Gastrocnemius medialis (tissue), 4 donors: Measurements from ENCODE around the gene RHOF. TPM values are rescaled to one million over a fixed set of nuclear protein-coding genes. Genes with fewer than 3 reads are reported as not detected.
A peak's percentile ranks its signal among the peaks of the same experiment; 100 is the strongest.

Experiments
- ATAC-seq, 2 donors: fragments of 150-250 bp; one replicate each; pipeline ENCODE4 v1.9.1; 2016
- DNase-seq, 2 donors: peaks; one replicate each; pipeline ENCODE4 v3.0.0-alpha.2; 2019
- H3K27ac ChIP-seq, 4 donors: fragments of 200-600 bp; sonication (generic); 1 replicate in 1 of 4; 2 replicates in 3 of 4; pipeline ENCODE4 v1.5.1; 2016 to 2018; ENCODE audit warnings: mild to moderate bottlenecking in 2 of 4, moderate library complexity in 1 of 4
- H3K27me3 ChIP-seq, 3 donors: fragments of 200-600 bp; sonication (generic) in 2 of 3; 1 replicate in 1 of 3; 2 replicates in 2 of 3; pipeline versions ENCODE4 v1.5.1 to v1.6.0; 2016 to 2019; ENCODE audit warnings: mild to moderate bottlenecking in 1 of 3, moderate library complexity in 1 of 3
- H3K36me3 ChIP-seq, 2 donors: fragments of 200-600 bp; sonication (generic) in 1 of 2; one replicate each; pipeline ENCODE4 v1.5.1; 2017 to 2018
- H3K4me1 ChIP-seq, 2 donors: fragments of 200-600 bp; sonication (generic) in 1 of 2; one replicate each; pipeline ENCODE4 v1.5.1; 2016 to 2017; ENCODE audit warnings: mild to moderate bottlenecking in 2 of 2
- H3K4me3 ChIP-seq, 4 donors: fragments of 200-600 bp; sonication (generic) in 3 of 4; 1 replicate in 1 of 4; 2 replicates in 3 of 4; pipeline ENCODE4 v1.5.1; 2016 to 2019; ENCODE audit warnings: mild to moderate bottlenecking in 2 of 4
- H3K9me3 ChIP-seq, 3 donors: fragments of 200-600 bp; sonication (generic) in 2 of 3; 1 replicate in 1 of 3; 2 replicates in 2 of 3; pipeline ENCODE4 v1.5.1; 2016 to 2019
- CTCF ChIP-seq, 5 experiments: fragments of 450-650 bp in 3 of 5; fragments of 200-600 bp in 2 of 5; sonication (generic) in 2 of 5; IDR thresholded peaks in 4 of 5; conservative IDR thresholded peaks in 1 of 5; 1 replicate in 4 of 5; 2 replicates in 1 of 5; pipeline ENCODE4 v1.5.1; 2016 to 2019; ENCODE audit warnings: antibody characterized with exemption in 5 of 5, mild to moderate bottlenecking in 3 of 5, moderate library complexity in 3 of 5
- POLR2A ChIP-seq, 2 donors: fragments of 450-650 bp; IDR thresholded peaks; one replicate each; pipeline ENCODE4 v1.6.1; 2017; ENCODE audit warnings: antibody characterized with exemption in 2 of 2, mild to moderate bottlenecking in 2 of 2, moderate library complexity in 2 of 2
- in situ Hi-C, 4 donors: fragments of 200-750 bp; cut with MboI; loops; one replicate each; pipeline versions ENCODE4 v1.15.0 to v1.8.0; 2017; ENCODE audit warnings: low sequenced_read_pairs in 4 of 4
- intact Hi-C: fragments of 100-400 bp; cut with DNase I; formaldehyde crosslinking; loops from one replicate; pipeline ENCODE4 v1.15.1; 2023; ENCODE audit warnings: low total_unique reads
- total RNA-seq, 4 donors: library from RNA; depleted of rRNA; stranded (reverse); fragments of >200 nt; gene quantifications; one replicate each; pipeline versions ENCODE4 v1.1.0 to v1.2.3, GENCODE V29; 2016

RHOF gene
- total RNA-seq, 4 donors from 2014 or later: 2.9 to 6.8 (median 4.1) TPM

DNA sequence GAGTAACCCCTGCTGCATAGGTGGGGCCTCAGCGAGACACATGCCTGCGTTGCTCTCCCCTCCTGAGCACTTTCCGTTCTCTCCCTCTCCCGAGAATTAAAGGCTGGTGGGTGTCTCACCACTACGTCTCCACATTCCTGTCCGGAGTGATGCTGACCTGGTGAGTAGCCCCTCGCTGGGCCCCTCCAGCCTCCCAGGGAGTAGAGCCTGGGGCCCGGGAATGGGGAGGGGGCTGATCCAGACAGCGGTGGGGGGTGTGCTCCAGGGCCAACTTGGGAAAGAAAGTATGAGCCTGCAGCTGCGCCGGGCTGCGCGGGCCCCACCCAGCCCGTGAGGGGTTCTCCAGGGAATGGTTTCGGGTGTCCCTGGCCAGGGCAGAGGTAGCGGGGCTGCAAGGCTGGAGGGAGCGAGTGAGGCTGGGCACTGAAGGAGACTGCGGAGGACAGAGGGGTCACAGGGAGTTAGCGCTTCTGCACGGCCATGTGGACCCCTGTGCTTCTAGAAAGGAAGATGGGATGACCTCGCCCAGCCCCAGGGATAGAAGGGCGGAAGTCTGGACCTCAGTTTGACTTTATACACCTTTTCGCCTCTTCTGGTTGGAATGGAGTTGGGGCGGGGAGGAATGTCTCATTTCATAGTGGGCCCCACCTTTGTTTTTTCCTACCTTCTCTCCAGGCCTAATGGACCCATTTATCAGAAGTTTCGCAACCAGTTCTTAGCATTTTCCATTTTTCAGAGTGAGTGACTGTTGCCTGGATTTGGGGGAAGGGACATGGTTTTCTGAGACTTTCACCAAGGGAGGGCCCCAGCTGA, 22.5 kb downstream of the RHOF start:
- in situ Hi-C loops (no loop called here), intact Hi-C loops (no loop called here)
- Histone ChIP-seq H3K36me3 (no peaks in the 10 kb centered on the region), H3K4me3 (no peak overlapping the region), H3K27me3 (no peaks in the 10 kb centered on the region), H3K9me3 (no peaks in the 10 kb centered on the region), H3K4me1 (peaks cover 21 to 35% of the 10 kb centered on the region in 2 donors), H3K27ac (peak overlapping the region in 2 of 4 donors; percentile 7 to 75)
- TF ChIP-seq POLR2A (IDR thresholded peaks at IDR 0.05): no peak
- TF ChIP-seq CTCF (IDR thresholded peaks at IDR 0.05 in 4 of 5, conservative IDR thresholded peaks at IDR 0.05 in 1 of 5): no peak
- DNase-seq (no peak), ATAC-seq (no peak)

- DNase-seq (no peak), ATAC-seq (no peak)
- Histone ChIP-seq H3K4me3 (no peak overlapping the region), H3K27ac (no peak overlapping the region), H3K36me3 (no peaks in the 10 kb centered on the region), H3K4me1 (peaks cover 21 to 35% of the 10 kb centered on the region in 2 donors), H3K9me3 (no peaks in the 10 kb centered on the region), H3K27me3 (no peaks in the 10 kb centered on the region)
- intact Hi-C loops (no loop called here), in situ Hi-C loops (no loop called here)
- TF ChIP-seq CTCF (IDR thresholded peaks at IDR 0.05 in 4 of 5, conservative IDR thresholded peaks at IDR 0.05 in 1 of 5) (no peak), POLR2A (IDR thresholded peaks at IDR 0.05) (no peak)
These were observed 23.1 kb downstream of the RHOF start for GRCh38 chr12:121770388-121770787.

DNA sequence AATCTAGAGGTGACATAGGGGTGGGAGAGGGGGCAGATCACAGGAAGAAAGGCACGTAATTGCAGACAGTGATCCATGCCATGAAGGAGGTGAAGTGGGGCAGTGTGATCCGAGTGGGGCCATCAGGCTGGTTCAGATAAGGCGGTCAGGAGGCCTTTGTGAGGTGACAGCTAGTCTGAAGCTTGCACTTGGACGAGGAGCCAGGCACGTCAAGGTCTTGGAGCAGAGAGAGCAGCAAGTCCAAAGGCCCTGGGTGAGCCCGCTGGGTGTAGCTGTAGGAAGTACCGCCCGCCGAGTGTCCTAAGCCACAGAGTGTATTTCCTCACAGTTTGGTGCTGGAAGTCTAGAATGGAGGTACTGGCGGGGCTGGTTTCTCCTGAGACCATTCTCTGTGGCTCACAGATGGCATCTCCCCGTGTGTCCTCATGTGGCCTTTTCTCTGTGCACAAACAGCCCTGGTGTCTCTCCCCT, 23.6 kb downstream of the RHOF start:
- Histone ChIP-seq H3K4me1 (peaks cover 21 to 35% of the 10 kb centered on the region in 2 donors), H3K9me3 (no peaks in the 10 kb centered on the region), H3K4me3 (no peak overlapping the region), H3K36me3 (no peaks in the 10 kb centered on the region), H3K27ac (no peak overlapping the region), H3K27me3 (no peaks in the 10 kb centered on the region)
- in situ Hi-C loops: loop anchor here (5.0 to 10.0 kb wide), 3 partner anchors 65 to 78 kb away; no protein-coding TSS in a partner anchor
- DNase-seq (no peak), ATAC-seq (no peak)
- intact Hi-C loops: loop anchor here (1.0 kb wide), 1 partner anchor 15 kb away; no protein-coding TSS in a partner anchor
- TF ChIP-seq CTCF (IDR thresholded peaks at IDR 0.05 in 4 of 5, conservative IDR thresholded peaks at IDR 0.05 in 1 of 5) (no peak), POLR2A (IDR thresholded peaks at IDR 0.05) (no peak)

- intact Hi-C loops: loop anchor here (1.0 kb wide), 1 partner anchor 14 kb away; no protein-coding TSS in a partner anchor
- Histone ChIP-seq H3K36me3 (no peaks in the 10 kb centered on the region), H3K4me3 (no peak overlapping the region), H3K27ac (no peak overlapping the region), H3K27me3 (no peaks in the 10 kb centered on the region), H3K9me3 (no peaks in the 10 kb centered on the region), H3K4me1 (peaks cover 21 to 35% of the 10 kb centered on the region in 2 donors)
- in situ Hi-C loops: loop anchor here (5.0 to 10.0 kb wide), 3 partner anchors 65 to 77 kb away; no protein-coding TSS in a partner anchor
- no peak for DNase-seq
- TF ChIP-seq POLR2A (IDR thresholded peaks at IDR 0.05): no peak
- no peak for TF ChIP-seq CTCF (IDR thresholded peaks at IDR 0.05 in 4 of 5, conservative IDR thresholded peaks at IDR 0.05 in 1 of 5)
- ATAC-seq: no peak
These were observed 24.1 kb downstream of the RHOF start for GRCh38 chr12:121769297-121769830.
